Uterus (tissue), 2 donors: ENCODE results near the gene RAB26.
"Not testable (repeated sequence)": the region's sequence is repeated elsewhere in the genome, so short reads cannot be mapped to it uniquely, and the experiment has no call there.

Experiments used
- POLR2A ChIP-seq, 2 donors: fragments of 450-650 bp; IDR thresholded peaks; one replicate each; pipeline ENCODE4 v1.6.1; 2016; ENCODE audit warnings: antibody characterized with exemption in 2 of 2, mild to moderate bottlenecking in 1 of 2, moderate library complexity in 1 of 2
- TF ChIP-seq, protein P1 (sequence below), 4 experiments: fragments of 200-600 bp in 2 of 4; fragments of 450-650 bp in 2 of 4; sonication (generic) in 2 of 4; IDR thresholded peaks; one replicate each; pipeline ENCODE4 v1.5.1; 2016 to 2019; ENCODE audit warnings: antibody characterized with exemption in 4 of 4, mild to moderate bottlenecking in 2 of 4, moderate library complexity in 1 of 4

DNA sequence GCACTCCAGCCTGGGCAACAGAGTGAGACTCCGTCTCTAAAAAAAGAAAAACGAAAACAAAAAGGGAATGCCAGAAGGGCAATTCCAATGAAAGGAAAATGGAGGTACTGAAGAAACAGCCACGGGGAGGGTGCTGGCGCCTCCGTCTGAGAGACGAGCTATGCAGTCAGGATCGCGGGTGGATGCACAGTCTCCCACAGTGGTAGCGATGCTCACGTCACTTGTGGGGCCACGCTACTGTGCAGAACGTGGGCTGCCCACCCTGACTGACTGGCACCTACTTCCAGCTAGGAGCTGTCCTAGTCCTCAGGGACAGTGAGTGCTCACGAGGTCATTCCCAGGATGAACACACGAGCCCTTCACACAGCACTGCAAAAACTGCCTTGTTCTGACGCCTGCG is 46.8 kb upstream of the RAB26 start:
- TF ChIP-seq, protein P1, sequence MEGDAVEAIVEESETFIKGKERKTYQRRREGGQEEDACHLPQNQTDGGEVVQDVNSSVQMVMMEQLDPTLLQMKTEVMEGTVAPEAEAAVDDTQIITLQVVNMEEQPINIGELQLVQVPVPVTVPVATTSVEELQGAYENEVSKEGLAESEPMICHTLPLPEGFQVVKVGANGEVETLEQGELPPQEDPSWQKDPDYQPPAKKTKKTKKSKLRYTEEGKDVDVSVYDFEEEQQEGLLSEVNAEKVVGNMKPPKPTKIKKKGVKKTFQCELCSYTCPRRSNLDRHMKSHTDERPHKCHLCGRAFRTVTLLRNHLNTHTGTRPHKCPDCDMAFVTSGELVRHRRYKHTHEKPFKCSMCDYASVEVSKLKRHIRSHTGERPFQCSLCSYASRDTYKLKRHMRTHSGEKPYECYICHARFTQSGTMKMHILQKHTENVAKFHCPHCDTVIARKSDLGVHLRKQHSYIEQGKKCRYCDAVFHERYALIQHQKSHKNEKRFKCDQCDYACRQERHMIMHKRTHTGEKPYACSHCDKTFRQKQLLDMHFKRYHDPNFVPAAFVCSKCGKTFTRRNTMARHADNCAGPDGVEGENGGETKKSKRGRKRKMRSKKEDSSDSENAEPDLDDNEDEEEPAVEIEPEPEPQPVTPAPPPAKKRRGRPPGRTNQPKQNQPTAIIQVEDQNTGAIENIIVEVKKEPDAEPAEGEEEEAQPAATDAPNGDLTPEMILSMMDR (IDR thresholded peaks at IDR 0.05) = not testable (repeated sequence)
- TF ChIP-seq POLR2A (IDR thresholded peaks at IDR 0.05) = not testable (repeated sequence)
